Measurements from ENCODE around the gene PPFIBP2.

PPFIBP2 gene

DNA sequence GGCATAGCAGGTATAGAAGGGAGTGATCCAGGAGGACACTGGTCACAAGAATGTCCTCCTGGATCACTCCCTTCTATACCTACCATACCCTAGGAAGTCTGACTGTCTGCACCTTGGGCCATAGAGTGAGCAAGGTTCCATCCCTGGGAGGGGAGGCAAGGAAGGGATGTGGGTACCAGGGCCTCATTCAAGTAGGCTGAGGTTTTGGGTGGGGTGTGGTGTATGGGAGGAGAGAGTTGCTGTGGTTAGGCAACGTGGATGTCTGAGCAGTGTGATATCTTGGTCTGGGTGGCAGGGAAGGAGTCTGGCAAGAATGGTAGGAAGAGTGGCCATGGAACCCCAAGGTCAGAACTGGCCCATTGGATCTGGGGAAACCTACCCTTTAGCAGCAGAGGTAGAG, 13.2 kb downstream of the PPFIBP2 start:
- DNase-seq (ENCODE audit: low read depth) = no peak

- no peak for DNase-seq (ENCODE audit: low read depth)
Observed at GRCh38 chr11:7528514-7529049, 14.8 kb downstream of the PPFIBP2 start.

GRCh38 chr11:7530013-7530640, 16.3 kb downstream of the PPFIBP2 start:
- DNase-seq (ENCODE audit: low read depth) = no peak

DNA sequence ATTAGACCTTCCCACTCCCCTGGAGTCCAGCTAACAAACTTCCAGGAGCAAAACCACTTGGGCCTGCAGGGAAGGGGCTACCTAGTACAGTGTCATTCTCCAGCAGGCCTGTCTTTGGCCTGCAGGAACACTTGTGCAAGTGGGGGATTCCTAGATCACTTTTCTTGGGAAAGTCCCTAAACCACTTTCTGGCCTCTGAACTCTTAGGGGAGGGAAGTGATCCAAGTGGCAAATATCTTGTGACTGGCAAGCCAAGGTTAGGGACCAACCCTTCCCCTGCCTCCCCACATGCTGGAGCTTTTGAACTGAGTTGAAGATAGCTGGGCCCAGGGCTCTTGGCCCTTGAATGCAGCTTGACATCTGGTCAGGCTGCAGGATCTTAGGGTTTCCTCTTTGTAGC, 17.2 kb downstream of the PPFIBP2 start:
- DNase-seq (ENCODE audit: low read depth) = no peak

GRCh38 chr11:7532405-7533145, 18.8 kb downstream of the PPFIBP2 start:
- no peak for DNase-seq (ENCODE audit: low read depth)

DNA sequence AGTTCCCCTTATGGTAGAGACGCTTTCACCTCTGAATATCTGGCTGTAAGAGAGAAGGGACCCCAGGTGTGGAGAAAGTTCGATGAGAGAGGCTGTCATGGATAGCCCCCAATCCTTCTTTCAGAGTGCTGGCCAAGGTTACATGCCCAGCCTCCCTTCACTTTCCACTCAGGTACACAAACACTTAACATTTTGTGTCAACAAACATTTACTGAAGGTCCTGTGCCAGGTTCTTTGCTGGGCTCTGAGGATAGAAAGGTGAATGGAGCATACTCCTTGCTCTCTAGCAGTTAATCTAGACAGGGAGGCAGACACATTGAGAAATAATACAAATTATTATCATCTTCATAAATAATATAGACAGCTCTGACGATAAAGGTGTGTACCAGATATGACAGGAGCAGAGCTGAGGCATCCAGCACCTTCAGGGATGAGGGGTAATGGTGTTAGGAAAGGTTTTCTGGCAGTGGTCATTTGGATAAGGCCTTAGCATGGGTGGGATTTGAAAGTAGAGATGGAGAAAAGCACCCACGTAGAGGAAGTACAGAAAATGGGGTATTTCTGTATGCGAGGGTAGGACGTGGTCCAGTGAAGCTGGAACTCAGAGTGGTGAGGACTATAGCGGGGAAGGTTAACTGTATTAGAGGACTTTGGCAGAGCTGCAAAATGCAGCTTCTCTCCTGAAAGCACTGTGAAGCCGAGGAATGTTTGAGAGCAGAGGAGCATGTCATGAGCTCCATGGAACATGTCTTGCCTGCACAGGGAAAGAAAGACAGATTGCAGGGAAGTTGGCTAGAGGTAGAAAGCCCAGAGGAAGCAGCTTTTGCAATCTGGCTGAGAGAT, 19.6 kb downstream of the PPFIBP2 start:
- no peak for DNase-seq (ENCODE audit: low read depth)

GRCh38 chr11:7534042-7534378, 20.2 kb downstream of the PPFIBP2 start:
- no peak for DNase-seq (ENCODE audit: low read depth)

DNA sequence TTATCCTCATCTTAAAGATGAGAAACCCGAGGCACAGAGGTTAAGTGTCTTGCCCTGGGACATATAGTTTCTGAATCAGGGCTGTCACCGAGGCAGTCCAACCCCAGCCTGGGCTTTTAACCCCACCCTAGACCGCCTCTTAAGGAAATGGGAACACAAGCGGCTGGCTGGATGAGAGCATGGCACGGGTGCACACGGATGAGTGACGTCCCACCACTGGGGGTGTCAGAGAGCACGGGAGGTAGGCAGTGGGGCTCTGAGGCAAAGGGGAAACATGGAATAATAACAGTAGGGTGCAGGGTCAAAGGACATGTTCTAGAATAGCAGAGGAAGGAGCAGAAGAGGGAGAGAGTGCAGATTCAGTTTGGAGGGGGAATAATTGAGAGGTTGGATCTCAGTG, 22.3 kb downstream of the PPFIBP2 start:
- DNase-seq (ENCODE audit: low read depth) = no peak

DNA sequence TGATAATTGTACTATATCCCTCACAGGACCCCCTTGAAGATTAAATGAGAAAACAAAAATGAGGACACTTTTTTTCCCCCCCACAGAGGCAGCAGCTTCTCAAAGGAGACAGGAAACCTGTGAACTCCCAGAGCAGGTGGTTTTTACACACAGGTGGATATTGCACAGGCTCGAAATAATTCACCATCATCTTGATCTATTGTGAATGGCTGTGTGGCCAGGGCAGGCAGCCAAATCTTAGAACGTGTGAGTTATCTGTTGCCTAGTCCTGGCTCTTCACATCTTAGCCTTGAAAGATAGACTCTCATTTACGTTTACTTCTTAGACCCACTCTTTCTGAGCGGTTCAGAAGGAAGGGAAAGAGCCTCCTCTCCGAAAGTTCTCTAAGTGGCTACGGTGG, 23.5 kb downstream of the PPFIBP2 start:
- no peak for DNase-seq (ENCODE audit: low read depth)

GRCh38 chr11:7538031-7538430, 24.2 kb downstream of the PPFIBP2 start:
- no peak for DNase-seq (ENCODE audit: low read depth)

DNA sequence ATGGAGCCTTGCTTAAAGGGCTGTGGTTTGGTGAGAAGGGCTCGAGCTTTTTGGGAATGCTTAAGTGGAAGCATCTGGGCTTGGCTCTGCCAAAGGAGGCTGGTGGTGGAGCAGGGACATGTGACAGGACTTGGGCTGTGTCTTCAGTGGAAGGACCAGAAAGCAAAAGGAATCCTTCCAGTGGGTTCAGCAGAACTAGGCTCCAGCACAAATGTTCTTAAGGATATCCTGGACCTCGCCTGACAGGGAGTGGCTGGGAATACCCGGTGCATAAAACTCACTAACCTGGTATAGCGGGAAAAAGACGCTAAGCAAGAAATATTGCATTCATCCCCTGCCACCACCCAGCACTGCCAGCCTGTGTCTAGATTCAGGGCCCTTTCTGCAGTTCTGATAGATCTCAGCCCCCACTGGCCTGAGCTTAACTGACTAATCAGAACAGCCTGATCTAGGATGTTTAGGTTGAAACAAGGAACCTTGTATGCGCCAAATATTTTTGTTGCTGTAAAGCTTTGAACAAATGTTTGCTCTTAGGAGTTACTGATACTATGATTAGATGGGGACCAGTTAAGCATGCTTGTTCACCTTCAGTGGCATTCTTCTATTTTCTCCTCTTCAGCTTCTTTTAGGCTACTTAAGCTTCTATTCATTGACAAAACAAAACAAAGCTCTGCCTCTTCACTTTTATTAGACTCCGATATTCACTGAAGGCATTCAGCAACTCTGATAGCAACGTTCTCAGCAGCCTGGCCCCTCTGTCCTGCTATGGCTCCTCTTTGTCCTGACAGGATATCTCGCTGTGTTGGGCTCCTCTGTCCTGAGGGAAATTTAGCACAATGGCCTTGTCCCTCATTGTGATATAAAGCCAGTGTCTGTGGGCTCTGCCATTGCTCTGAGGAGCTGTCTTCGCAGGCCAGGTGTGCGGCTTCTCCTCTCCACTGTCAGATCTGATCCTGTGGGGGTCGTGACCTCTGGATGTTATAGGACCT, 25.0 kb downstream of the PPFIBP2 start:
- no peak for DNase-seq (ENCODE audit: low read depth)

DNA sequence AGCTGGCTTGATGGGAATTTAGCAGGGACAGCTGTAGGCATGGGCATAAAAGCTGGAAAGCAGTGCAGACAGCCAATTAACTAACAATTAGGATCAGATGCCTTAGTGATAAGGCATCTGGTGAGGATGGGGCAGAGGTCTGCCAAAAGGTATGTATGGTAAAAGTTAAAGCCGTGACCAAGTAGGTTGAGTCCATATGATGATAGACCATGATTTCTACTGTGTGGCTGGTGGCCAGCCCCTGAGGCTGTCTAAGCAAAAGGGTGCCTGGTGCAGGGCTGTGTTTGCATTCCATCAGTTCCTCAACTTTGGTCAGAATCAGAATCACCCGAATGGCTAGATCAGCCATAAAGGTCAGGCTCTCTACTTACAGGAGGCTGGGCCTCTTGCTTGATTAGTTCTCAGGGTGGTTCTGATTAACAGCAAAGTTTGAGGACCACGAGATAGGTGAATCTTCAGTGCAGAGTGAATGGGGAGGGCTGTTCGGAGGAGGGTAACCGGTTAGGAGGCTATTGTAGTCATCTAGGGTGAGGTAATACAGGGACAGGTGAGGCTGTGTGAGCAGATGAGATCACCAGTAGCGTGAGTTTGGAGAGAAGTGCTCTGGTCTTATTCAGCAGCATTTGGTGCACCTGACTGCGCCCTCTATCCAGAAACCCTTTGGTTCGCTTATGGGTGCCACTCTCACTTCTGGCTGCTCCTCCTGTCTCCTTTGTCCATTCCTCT, 27.2 kb downstream of the PPFIBP2 start:
- no peak for DNase-seq (ENCODE audit: low read depth)

DNA sequence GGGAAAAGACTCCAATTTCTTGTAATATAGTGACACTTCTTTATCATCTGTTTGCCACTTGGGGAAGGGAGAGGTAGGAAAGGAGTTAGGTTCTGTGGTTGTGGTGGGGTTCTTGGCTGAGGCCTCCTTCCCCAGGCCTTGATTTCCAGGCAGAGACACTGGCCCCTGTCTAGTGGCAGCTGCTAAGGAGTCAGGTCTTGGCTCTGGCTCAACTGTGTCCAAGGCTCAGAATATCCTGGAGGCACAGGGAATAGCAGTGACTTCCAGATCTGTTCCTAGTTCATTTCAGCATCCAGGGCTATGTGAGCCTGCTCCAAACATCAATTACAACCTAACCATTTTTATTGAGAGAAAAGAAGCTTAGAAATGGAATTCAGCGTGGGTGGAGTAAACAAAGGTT, 29.5 kb downstream of the PPFIBP2 start:
- no peak for DNase-seq (ENCODE audit: low read depth)

GRCh38 chr11:7544021-7544420, 30.2 kb downstream of the PPFIBP2 start:
- DNase-seq (ENCODE audit: low read depth) = no peak

DNA sequence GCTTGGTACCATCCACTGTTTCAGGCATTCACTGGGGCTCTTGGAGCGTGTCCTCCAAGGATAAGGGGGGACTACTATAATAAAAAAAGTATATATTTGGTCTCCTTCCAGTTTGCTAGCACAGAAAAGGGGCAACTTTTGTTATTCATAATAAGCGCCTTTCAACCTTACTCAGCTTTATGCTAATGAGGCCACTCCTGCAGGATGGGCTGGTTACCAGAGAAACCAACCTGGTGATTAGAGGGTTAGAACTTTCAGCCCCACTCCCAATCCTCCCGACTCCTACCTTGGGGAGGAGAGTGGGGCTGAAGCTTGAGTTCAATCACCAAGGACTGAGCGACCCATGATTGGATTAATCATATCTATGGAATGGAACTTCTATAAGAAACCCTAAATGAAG, 31.8 kb downstream of the PPFIBP2 start:
- DNase-seq (ENCODE audit: low read depth) = no peak

DNA sequence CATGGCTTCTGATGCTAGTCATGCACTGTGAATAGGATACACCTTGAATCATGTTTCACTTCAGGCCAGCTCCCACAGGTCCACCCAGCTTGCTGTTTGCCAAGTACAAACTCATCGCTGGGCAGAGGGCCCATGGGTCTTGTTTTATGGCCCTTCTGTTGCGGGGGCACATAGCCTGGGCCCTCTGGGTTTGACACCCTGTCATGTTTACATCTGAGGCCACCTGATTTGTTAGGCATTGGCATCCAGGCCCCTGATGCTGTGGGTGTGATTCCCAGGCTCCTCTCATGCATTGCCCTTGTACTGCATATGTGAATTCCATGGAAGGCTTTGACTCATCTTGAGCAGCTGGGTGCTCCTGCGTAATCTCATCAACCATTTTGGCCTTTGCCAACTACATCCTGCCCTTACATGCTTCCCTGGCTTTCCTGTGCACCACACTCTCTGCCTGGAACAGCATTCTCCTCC, 32.6 kb downstream of the PPFIBP2 start:
- DNase-seq (ENCODE audit: low read depth) = no peak

- no peak for DNase-seq (ENCODE audit: low read depth)
Observed at GRCh38 chr11:7547687-7548086, 33.9 kb downstream of the PPFIBP2 start.

DNA sequence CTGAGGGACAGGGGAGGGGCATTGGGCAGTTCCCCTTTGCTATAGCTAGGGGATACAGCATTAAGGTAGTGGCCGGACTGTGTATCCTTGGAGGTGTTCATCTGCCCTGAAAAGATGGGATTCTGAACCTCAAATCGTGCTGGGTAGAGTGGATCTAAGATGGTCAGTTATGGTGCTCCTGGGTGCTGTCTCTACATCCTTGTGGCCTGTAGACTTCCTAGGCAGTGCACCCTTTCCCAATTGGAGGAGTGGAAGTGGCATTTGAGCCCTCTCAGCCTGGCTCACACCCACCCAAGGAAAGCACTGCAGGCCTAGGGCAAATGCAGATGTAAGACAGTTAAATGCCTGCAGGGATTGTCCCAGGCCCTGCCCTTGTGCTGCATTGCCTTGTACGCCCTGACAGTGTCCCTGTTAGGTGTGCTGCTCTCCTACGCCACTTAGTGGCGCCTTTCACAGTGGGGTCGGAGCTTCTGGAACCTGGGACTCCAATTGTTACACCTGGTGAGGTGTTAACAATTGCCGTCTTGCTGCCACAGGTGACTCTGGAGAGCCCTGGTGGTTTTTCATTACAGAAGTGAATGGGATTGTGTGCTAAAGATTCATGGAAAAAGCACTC, 35.0 kb downstream of the PPFIBP2 start:
- DNase-seq (ENCODE audit: low read depth) = no peak

DNA sequence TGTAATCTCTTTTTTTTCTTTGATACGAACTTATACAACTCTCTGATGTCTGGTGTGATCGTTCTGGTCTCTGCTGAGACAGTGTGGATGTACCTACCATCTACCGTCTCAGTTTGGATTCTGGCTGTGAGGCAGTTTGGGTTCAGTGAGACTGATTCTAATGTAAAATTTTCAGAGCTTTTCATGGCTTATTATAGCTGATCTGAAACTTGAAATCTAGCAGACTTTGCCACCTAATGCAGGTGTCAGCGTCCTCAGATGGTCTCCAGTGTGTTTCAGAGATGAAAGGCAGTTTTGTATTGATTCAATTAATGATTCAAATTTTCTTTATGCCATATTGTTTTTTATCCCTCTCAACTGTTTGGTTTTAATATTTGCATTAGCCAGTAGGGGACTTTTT, 35.9 kb downstream of the PPFIBP2 start:
- DNase-seq (ENCODE audit: low read depth) = no peak

- DNase-seq (ENCODE audit: low read depth) = no peak
Observed at GRCh38 chr11:7551571-7551970, 37.8 kb downstream of the PPFIBP2 start.
